ENCODE measurements around the gene FHOD1.

DNA sequence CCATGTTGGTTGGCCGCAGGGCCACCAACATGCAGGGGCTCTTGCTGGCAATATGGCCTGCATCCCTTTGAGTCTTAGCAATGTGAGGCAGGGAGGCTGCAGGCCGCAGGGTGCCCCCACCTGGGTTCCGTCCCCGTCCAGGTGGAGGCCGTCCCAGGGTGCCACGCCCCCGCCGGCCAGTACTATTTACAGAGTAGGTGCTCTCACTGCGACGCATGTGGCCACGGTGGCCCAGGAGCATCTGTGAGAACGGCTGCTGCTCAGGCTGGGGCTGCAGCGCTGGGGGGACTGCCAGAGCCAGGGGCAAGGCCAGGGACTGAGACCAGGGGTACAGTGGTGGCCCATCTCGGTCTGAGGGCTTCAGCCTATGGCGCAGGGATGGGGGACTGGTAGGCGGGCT, 67.1 kb downstream of the FHOD1 start:
- TF ChIP-seq, protein P1, sequence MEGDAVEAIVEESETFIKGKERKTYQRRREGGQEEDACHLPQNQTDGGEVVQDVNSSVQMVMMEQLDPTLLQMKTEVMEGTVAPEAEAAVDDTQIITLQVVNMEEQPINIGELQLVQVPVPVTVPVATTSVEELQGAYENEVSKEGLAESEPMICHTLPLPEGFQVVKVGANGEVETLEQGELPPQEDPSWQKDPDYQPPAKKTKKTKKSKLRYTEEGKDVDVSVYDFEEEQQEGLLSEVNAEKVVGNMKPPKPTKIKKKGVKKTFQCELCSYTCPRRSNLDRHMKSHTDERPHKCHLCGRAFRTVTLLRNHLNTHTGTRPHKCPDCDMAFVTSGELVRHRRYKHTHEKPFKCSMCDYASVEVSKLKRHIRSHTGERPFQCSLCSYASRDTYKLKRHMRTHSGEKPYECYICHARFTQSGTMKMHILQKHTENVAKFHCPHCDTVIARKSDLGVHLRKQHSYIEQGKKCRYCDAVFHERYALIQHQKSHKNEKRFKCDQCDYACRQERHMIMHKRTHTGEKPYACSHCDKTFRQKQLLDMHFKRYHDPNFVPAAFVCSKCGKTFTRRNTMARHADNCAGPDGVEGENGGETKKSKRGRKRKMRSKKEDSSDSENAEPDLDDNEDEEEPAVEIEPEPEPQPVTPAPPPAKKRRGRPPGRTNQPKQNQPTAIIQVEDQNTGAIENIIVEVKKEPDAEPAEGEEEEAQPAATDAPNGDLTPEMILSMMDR (IDR thresholded peaks at IDR 0.05; ENCODE audit: insufficient read depth, low read length), result no peak
- no peak for TF ChIP-seq POLR2AphosphoS5 (IDR thresholded peaks at IDR 0.05; ENCODE audit: low read depth)
- no peak for TF ChIP-seq GABPA (IDR thresholded peaks at IDR 0.05; ENCODE audit: low read depth)

Measured in HL-60 (cell line).